ENCODE measurements around the gene IER5L.

GRCh38 chr9:129131300-129132145 is 46.5 kb downstream of the IER5L start:
- no peak for TF ChIP-seq EGR1 (IDR thresholded peaks at IDR 0.05; ENCODE audit: low read depth in 2 of 2)
- TF ChIP-seq TAF1 (conservative IDR thresholded peaks at IDR 0.05), result no peak
- TF ChIP-seq CTCF (IDR thresholded peaks at IDR 0.05; ENCODE audit: low read depth, low read length, missing input control), result peak; percentile 97
- TF ChIP-seq ATF3 (IDR thresholded peaks at IDR 0.05), result no peak
- no peak for TF ChIP-seq REST (IDR thresholded peaks at IDR 0.05)
- no peak for TF ChIP-seq JUND (IDR thresholded peaks at IDR 0.05)
- no peak for TF ChIP-seq SP1 (IDR thresholded peaks at IDR 0.05)
- no peak for TF ChIP-seq ZBTB33 (IDR thresholded peaks at IDR 0.05)
- TF ChIP-seq MAX (IDR thresholded peaks at IDR 0.05), result no peak
- TF ChIP-seq RAD21 (IDR thresholded peaks at IDR 0.05), result peak; percentile 96 to 99
- no peak for TF ChIP-seq YY1 (IDR thresholded peaks at IDR 0.05)
- no peak for TF ChIP-seq GABPA (IDR thresholded peaks at IDR 0.05 in 1 of 2, conservative IDR thresholded peaks at IDR 0.05 in 1 of 2)
- TF ChIP-seq RXRA (IDR thresholded peaks at IDR 0.05), result peak in 1 of 2 donors; percentile 27
- no peak for TF ChIP-seq NR2F2 (IDR thresholded peaks at IDR 0.05)

Measured in liver (tissue), 3 donors.